ENCODE data around the gene CYP46A1.
"Not testable (repeated sequence)": the region's sequence is repeated elsewhere in the genome, so short reads cannot be mapped to it uniquely, and the experiment has no call there.

Gene CYP46A1

DNA sequence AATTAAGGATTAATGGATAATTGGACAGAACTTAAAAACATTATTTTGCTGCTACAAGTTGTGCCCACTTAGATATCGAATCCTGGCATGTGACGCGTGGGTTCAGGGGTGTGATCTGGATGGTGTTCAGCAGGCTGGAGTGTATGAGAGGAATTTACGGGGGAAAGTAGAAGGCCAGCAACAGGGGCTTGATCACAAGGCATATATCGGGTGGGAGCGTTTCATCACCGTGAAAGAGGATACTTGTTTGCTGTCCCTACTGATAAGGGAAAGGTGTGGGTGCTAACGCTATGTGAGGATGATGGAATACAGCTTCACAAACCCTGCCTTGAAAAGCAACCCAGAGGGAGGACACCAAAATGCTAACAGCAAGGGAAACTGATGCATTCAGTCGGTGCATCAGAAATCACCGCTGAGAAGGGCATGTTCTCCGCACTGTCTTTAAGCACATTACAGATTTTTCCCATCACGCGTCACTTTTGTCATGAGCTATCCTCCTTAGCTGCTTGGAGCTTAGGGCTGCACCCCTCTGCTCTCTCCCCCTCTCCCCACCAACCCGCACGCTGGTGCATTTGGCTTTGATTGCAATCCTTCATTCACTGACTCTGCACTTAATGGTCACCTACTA lies 25.8 kb upstream of the CYP46A1 start:
- no peak overlapping the region for H3K27ac ChIP-seq
- TF ChIP-seq, protein P1, sequence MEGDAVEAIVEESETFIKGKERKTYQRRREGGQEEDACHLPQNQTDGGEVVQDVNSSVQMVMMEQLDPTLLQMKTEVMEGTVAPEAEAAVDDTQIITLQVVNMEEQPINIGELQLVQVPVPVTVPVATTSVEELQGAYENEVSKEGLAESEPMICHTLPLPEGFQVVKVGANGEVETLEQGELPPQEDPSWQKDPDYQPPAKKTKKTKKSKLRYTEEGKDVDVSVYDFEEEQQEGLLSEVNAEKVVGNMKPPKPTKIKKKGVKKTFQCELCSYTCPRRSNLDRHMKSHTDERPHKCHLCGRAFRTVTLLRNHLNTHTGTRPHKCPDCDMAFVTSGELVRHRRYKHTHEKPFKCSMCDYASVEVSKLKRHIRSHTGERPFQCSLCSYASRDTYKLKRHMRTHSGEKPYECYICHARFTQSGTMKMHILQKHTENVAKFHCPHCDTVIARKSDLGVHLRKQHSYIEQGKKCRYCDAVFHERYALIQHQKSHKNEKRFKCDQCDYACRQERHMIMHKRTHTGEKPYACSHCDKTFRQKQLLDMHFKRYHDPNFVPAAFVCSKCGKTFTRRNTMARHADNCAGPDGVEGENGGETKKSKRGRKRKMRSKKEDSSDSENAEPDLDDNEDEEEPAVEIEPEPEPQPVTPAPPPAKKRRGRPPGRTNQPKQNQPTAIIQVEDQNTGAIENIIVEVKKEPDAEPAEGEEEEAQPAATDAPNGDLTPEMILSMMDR (IDR thresholded peaks at IDR 0.05) = no peak
- no peak for TF ChIP-seq ZFX (IDR thresholded peaks at IDR 0.05; ENCODE audit: borderline replicate concordance)

DNA sequence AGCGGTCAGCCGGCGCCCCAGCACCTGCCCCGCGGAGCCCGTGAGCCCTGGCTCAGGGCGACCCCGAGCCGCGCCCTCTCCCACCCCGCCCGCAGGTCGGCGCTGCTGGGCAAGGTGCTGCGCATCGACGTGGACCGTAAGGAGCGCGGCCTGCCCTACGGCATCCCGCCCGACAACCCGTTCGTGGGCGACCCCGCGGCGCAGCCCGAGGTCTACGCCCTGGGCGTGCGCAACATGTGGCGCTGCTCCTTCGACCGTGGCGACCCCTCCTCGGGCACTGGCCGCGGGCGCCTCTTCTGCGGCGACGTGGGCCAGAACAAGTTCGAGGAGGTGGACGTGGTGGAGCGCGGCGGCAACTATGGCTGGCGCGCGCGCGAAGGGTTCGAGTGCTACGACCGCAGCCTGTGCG lies 24.8 kb upstream of the CYP46A1 start:
- no peak overlapping the region for H3K27ac ChIP-seq
- no peak for TF ChIP-seq ZFX (IDR thresholded peaks at IDR 0.05; ENCODE audit: borderline replicate concordance)
- TF ChIP-seq, protein P1 (IDR thresholded peaks at IDR 0.05) = no peak

DNA sequence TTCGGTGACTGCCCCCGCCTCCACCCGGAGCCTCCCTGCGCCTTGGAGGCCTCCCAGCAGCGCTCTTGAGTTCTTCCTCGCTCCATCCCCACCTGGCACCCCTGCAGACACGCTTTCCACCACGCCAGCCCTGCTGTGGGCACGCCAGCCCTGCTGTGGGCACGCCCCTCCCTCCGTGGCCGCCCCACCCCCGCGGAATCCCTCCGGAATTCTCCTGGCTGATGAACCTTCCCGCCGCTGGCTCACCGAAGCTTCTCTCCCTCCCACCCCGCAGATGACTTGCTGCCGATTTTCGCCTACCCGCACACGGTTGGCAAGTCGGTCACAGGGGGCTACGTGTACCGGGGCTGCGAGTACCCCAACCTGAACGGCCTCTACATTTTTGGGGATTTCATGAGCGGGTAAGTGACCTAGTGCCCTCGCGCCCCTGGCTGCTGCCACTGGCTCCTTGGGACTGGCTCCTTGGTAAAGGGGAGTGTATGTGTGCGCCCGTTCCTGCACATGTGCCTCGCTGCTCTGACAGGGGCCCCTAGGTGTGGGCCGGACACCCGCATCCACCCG lies 24.0 kb upstream of the CYP46A1 start:
- H3K27ac ChIP-seq = no peak overlapping the region

DNA sequence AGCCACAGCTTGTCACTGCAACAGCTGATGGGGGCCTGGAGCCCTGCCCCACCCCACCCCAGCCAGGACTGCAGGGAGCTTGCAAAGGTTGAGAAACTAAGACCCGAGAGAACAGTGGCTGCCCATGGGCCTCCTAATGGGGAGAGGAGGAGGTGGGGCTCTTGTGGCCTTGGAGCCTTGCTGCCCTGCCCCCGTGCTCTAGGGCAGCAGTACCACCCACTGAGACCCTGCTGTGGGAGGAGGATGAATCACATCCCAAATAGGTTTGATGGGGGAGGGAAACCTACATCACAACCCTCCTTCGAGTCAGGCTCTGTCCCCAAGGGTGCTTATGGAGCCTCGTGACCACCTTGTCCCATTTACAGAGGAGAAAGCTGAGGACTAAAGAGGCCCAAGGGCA lies 23.3 kb upstream of the CYP46A1 start:
- H3K27ac ChIP-seq = no peak overlapping the region
- TF ChIP-seq ZFX (IDR thresholded peaks at IDR 0.05; ENCODE audit: borderline replicate concordance) = no peak
- TF ChIP-seq, protein P1 (IDR thresholded peaks at IDR 0.05) = no peak

More for the DNA sequence above, 24.0 kb upstream of the CYP46A1 start:
- TF ChIP-seq ZFX (IDR thresholded peaks at IDR 0.05; ENCODE audit: borderline replicate concordance) = no peak
- TF ChIP-seq, protein P1 (IDR thresholded peaks at IDR 0.05) = no peak

DNA sequence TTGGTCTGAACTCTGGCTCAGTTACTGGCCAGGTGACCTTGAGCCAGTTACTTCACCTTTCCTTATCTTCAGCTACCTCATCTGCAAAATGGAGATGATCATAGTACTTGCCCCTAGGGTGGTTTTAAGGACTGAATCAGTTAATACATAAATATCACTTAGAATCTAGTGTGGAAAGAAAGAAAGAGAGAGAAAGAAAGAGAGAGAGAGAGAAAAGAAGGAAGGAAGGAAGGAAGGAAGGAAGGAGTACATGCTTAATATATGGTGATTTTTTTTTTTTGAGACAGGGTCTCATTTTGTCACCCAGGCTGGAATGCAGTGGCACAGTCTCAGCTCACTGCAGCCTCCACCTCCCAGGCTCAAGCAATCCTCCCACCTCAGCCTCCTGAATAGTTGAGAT lies 22.9 kb upstream of the CYP46A1 start:
- H3K27ac ChIP-seq = not testable (repeated sequence)

DNA sequence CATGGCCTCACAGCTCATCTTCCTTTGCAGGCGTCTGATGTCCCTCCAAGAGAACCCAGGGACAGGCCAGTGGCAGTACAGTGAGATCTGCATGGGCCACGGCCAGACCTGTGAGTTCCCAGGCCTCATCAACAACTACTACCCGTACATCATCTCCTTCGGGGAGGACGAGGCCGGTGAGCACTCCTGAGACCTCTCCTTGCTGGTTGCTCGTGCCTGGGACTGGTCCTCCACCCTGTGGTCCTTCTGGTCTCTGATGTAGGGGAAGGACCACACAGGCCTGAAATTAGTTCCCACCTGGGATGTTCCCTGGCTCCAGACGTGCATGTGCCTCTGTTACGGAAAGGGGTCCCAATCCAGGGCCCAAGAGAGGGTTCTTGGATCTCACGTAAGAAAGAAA lies 21.3 kb upstream of the CYP46A1 start:
- no peak overlapping the region for H3K27ac ChIP-seq
- TF ChIP-seq ZFX (IDR thresholded peaks at IDR 0.05; ENCODE audit: borderline replicate concordance) = no peak
- TF ChIP-seq, protein P1 (IDR thresholded peaks at IDR 0.05) = no peak

DNA sequence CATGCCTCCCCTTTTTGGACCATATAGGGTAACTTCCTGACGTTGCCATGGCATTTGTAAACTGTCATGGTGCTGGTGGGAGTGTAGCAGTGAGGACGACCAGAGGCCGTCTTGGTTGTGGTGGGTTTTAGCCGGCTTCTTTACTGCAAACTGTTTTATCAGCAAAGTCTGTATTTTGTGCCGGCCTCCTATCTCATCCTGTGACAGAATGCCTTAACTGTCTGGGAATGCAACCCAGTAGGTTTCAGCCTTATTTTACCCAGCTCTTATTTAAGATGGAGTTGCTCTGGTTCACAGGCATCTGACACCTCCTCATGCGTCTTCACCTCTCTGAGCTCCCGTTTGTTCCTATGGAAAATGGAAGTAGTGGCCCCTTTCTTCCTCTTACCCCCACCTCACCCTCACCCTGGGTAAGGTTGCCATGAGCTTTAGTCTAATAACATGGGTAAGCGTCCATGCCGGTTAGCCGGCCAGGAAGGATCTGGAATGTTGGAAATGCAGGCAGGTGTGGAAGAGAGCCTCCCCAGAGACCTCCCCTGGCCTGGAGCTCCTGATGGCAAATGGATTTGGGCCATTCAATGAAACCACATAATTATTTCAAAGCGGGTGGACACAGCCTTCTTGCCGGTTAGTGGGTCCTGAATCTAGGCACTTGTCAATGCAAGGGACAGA lies 20.6 kb upstream of the CYP46A1 start:
- H3K27ac ChIP-seq = no peak overlapping the region

More for the DNA sequence above, 20.6 kb upstream of the CYP46A1 start:
- TF ChIP-seq, protein P1 (IDR thresholded peaks at IDR 0.05) = no peak

Data from 22Rv1 (cell line).